ENCODE results near the gene DNAL4. TPM values are rescaled to one million over a fixed set of nuclear protein-coding genes. Genes with fewer than 3 reads are reported as not detected.

The DNAL4 gene
- total RNA-seq, 2 donors from 2014 or later = 12.3 TPM

- DNase-seq (ENCODE audit: low spot score) = no peak
These were observed 64.0 kb downstream of the DNAL4 start for GRCh38 chr22:38729946-38730345.

DNA sequence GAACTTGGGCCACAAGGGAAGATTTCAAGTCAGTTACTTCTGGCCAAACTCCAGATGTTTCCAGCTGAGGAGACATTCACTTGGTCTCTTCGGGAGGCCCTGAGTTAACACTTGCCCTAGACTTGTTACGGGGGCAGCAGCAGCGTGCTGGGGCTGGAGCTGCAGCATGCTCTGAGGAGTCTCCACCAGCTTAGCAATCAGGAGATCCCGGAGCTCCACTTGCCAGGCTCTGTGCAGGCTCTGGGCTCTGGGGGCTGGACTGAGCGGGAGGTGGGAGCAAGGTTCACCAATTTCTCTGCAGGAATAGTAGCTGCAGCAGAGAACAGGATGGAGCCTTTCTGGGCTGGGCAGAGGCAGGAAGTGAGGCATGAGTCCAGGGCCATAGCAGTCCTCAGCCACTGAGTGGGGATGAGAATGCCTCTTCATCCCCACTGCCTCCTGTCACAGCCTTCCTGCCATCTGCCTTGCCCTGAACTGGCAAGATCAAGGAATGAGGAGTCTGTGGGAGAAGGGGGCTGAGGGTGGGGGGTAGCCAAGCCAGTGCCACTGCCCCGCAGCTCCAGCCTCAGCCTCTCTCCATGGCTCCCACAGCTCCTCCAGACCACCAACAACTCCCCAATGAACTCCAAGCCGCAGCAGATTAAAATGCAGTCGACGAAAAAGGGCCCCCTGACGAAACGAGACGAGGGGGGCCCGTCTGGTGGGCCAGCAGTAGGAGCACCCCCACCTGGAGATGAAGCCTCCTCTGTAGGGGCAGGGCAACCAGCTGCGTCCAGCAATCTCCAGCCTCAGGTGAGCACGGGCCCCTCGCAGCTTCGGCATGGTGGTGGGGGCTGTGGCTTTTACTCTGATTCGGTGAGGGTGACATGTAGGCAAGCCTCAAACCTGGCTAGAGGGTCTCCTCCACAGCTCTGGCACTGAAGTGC lies 64.8 kb downstream of the DNAL4 start:
- Histone ChIP-seq H3K27me3 (no peaks in the 10 kb centered on the region), H3K4me1 (peaks cover 0 to 26% of the 10 kb centered on the region in 2 donors), H3K4me3 (no peak overlapping the region), H3K9me3 (no peaks in the 10 kb centered on the region), H3K27ac (no peak overlapping the region), H3K36me3 (peaks cover 77% of the 10 kb centered on the region)
- no peak for TF ChIP-seq CTCF (IDR thresholded peaks at IDR 0.05)
- DNase-seq (ENCODE audit: low spot score) = no peak

More at GRCh38 chr22:38729946-38730345, 64.0 kb downstream of the DNAL4 start:
- H3K36me3 ChIP-seq = peaks cover 72% of the 10 kb centered on the region
- H3K4me1 ChIP-seq = peaks cover 0 to 34% of the 10 kb centered on the region in 2 donors
- no peaks in the 10 kb centered on the region for H3K9me3 ChIP-seq
- no peak for TF ChIP-seq CTCF (IDR thresholded peaks at IDR 0.05)
- no peak overlapping the region for H3K27ac ChIP-seq
- H3K27me3 ChIP-seq = no peaks in the 10 kb centered on the region
- no peak overlapping the region for H3K4me3 ChIP-seq

Other genes with a start within 250 kb of the DNAL4 start
- gene DMC1, start 224.0 kb downstream of the DNAL4 start, total RNA-seq = 10 to 100 TPM in 1 of 2 donors, under 1 TPM in 1; 0.82 to 16.3 TPM
- gene FAM227A, start 137.8 kb downstream of the DNAL4 start, total RNA-seq = 1 to 10 TPM in 1 of 2 donors, under 1 TPM in 1; 0.70 to 1.1 TPM
- 10 to 100 TPM; 23.0 to 27.9 TPM for gene CBY1, start 137.5 kb downstream of the DNAL4 start, total RNA-seq
- 10 to 100 TPM; 36.9 to 42.5 TPM for gene TOMM22, start 112.2 kb downstream of the DNAL4 start, total RNA-seq
- gene JOSD1, start 93.2 kb downstream of the DNAL4 start, total RNA-seq = 10 to 100 TPM; 20.0 to 37.3 TPM
- 10 to 100 TPM; 23.2 to 32.2 TPM for gene GTPBP1, start 88.2 kb downstream of the DNAL4 start, total RNA-seq
- 100 to 1,000 TPM; 155 to 252 TPM for gene SUN2, start 38.1 kb downstream of the DNAL4 start, total RNA-seq
- gene NPTXR, start 49.9 kb upstream of the DNAL4 start, total RNA-seq = 10 to 100 TPM; 18.0 to 24.6 TPM
- 10 to 100 TPM; 28.0 to 57.0 TPM for gene CBX6, start 78.1 kb upstream of the DNAL4 start, total RNA-seq
- gene APOBEC3A, start 163.5 kb upstream of the DNAL4 start, total RNA-seq = 1 to 10 TPM in 1 of 2 donors, not detected in 1; 1.1 TPM
- gene APOBEC3B, start 188.2 kb upstream of the DNAL4 start, total RNA-seq = under 1 TPM in 1 of 2 donors, not detected in 1; 0.90 TPM
- gene APOBEC3C, start 220.1 kb upstream of the DNAL4 start, total RNA-seq = 10 to 100 TPM in 1 of 2 donors, 1 to 10 TPM in 1; 9.1 to 12.5 TPM
- gene APOBEC3D, start 227.0 kb upstream of the DNAL4 start, total RNA-seq = 1 to 10 TPM in 1 of 2 donors, not detected in 1; 1.4 TPM
- gene APOBEC3F, start 246.7 kb upstream of the DNAL4 start, total RNA-seq = 1 to 10 TPM; 3.4 to 6.3 TPM

All from right atrium auricular region (tissue), 2 donors.